DOHH2 (cell line): ENCODE data around the gene SAMHD1.

Experiments
- H3F3A ChIP-seq: fragments of 200-600 bp; sonication (generic), shearing (Covaris generic); 2 replicates; pipeline ENCODE4 v1.6.0; 2016; ENCODE audit warnings: antibody characterized with exemption, mild to moderate bottlenecking; ENCODE audit not compliant: control insufficient read depth, insufficient read depth
- H3K27ac ChIP-seq: fragments of 200-600 bp; sonication (generic); 2 replicates; pipeline ENCODE4 v1.5.1; 2014; ENCODE audit warnings: low read depth, mild to moderate bottlenecking, low read length, moderate library complexity
- H3K27me3 ChIP-seq: fragments of 200-600 bp; sonication (generic); 2 replicates; pipeline ENCODE4 v1.6.1; 2014; ENCODE audit warnings: mild to moderate bottlenecking, low read length, mixed read lengths; ENCODE audit not compliant: control insufficient read depth
- H3K36me3 ChIP-seq: fragments of 200-600 bp; sonication (generic); 2 replicates; pipeline ENCODE4 v1.6.1; 2014; ENCODE audit warnings: mild to moderate bottlenecking, low read length, moderate library complexity, mixed read lengths; ENCODE audit not compliant: control insufficient read depth
- H3K4me1 ChIP-seq: fragments of 200-600 bp; sonication (generic); 2 replicates; pipeline ENCODE4 v1.6.1; 2014; ENCODE audit warnings: mild to moderate bottlenecking, low read length, mixed read lengths; ENCODE audit not compliant: control insufficient read depth
- H3K4me2 ChIP-seq: fragments of 200-600 bp; sonication (generic); 2 replicates; pipeline ENCODE4 v1.6.0; 2014; ENCODE audit warnings: mild to moderate bottlenecking, low read length, moderate library complexity
- H3K4me3 ChIP-seq: fragments of 200-600 bp; sonication (generic); 2 replicates; pipeline ENCODE4 v1.5.1; 2014; ENCODE audit warnings: mild to moderate bottlenecking, low read length, mixed read lengths
- H3K79me2 ChIP-seq: fragments of 200-600 bp; sonication (generic); 2 replicates; pipeline ENCODE4 v1.6.1; 2014; ENCODE audit warnings: mild to moderate bottlenecking, low read length, mixed read lengths; ENCODE audit not compliant: control insufficient read depth
- H3K9me2 ChIP-seq: fragments of 200-600 bp; sonication (generic); replicated peaks from 2 replicates; pipeline ENCODE4 v1.6.1; 2014; ENCODE audit warnings: mild to moderate bottlenecking, low read length, mixed read lengths; ENCODE audit not compliant: control insufficient read depth
- H3K9me3 ChIP-seq: fragments of 200-600 bp; sonication (generic); 2 replicates; pipeline ENCODE4 v1.6.1; 2014; ENCODE audit warnings: antibody characterized with exemption, low read length, mixed read lengths; ENCODE audit not compliant: control insufficient read depth, insufficient read depth
- H4K20me1 ChIP-seq: fragments of 200-600 bp; sonication (generic); 2 replicates; pipeline ENCODE4 v1.6.0; 2014; ENCODE audit warnings: low read depth, mild to moderate bottlenecking, antibody characterized with exemption, low read length, moderate library complexity; ENCODE audit not compliant: control insufficient read depth, insufficient read depth
- CTCF ChIP-seq: fragments of 200-600 bp; sonication (generic); IDR thresholded peaks from one replicate; pipeline ENCODE4 v1.5.1; 2014; ENCODE audit warnings: antibody characterized with exemption, mild to moderate bottlenecking, low read depth, low read length; ENCODE audit not compliant: poor library complexity, severe bottlenecking
- EZH2phosphoT487 ChIP-seq: fragments of 200-600 bp; sonication (generic); IDR thresholded peaks from 2 replicates; pipeline ENCODE4 v1.6.1; 2017; ENCODE audit warnings: borderline replicate concordance, mild to moderate bottlenecking, antibody characterized with exemption, low read length, moderate library complexity, mixed read lengths

The SAMHD1 gene

GRCh38 chr20:36849333-36850065 is 102.0 kb downstream of the SAMHD1 start:
- Histone ChIP-seq H3K9me3 (peaks cover 4% of the 10 kb centered on the region), H3K79me2 (peaks cover 46% of the 10 kb centered on the region), H3K27ac (peak overlapping the region; percentile 33; the same call in 1 of the 2 replicates), H3F3A (peaks cover 14% of the 10 kb centered on the region), H3K4me3 (no peak overlapping the region), H3K36me3 (0 out of 2 replicates have a peak, but pooled peaks cover 3% of the 10 kb centered on the region), H3K27me3 (no peaks in the 10 kb centered on the region), H3K4me2 (peak overlapping the region; percentile 39), H3K4me1 (peaks cover 95% of the 10 kb centered on the region), H4K20me1 (no peaks in the 10 kb centered on the region), H3K9me2 (no peaks in the 10 kb centered on the region)
- no peak for TF ChIP-seq EZH2phosphoT487
- TF ChIP-seq CTCF = no peak

- Histone ChIP-seq H3F3A (peaks cover 16% of the 10 kb centered on the region), H3K9me3 (peaks cover 4% of the 10 kb centered on the region), H3K4me1 (peaks cover 96% of the 10 kb centered on the region), H3K79me2 (peaks cover 44% of the 10 kb centered on the region), H3K27ac (no peak overlapping the region), H4K20me1 (no peaks in the 10 kb centered on the region), H3K36me3 (0 out of 2 replicates have a peak, but pooled peaks cover 3% of the 10 kb centered on the region), H3K4me3 (no peak overlapping the region), H3K27me3 (no peaks in the 10 kb centered on the region), H3K4me2 (peak overlapping the region; percentile 25), H3K9me2 (no peaks in the 10 kb centered on the region)
- TF ChIP-seq CTCF = no peak
- no peak for TF ChIP-seq EZH2phosphoT487
Observed at GRCh38 chr20:36848677-36849076, 102.8 kb downstream of the SAMHD1 start.

GRCh38 chr20:36848078-36848660 is 103.3 kb downstream of the SAMHD1 start:
- H3K9me2 ChIP-seq = no peaks in the 10 kb centered on the region
- H3K4me2 ChIP-seq = peak overlapping the region; percentile 25
- peaks cover 96% of the 10 kb centered on the region for H3K4me1 ChIP-seq
- peaks cover 4% of the 10 kb centered on the region for H3K9me3 ChIP-seq
- TF ChIP-seq CTCF (no peak), EZH2phosphoT487 (no peak)
- H4K20me1 ChIP-seq = no peaks in the 10 kb centered on the region
- no peaks in the 10 kb centered on the region for H3K27me3 ChIP-seq
- H3K27ac ChIP-seq = no peak overlapping the region
- H3K36me3 ChIP-seq = 0 out of 2 replicates have a peak, but pooled peaks cover 3% of the 10 kb centered on the region
- H3F3A ChIP-seq = peaks cover 19% of the 10 kb centered on the region
- H3K79me2 ChIP-seq = peaks cover 42% of the 10 kb centered on the region
- H3K4me3 ChIP-seq = no peak overlapping the region
